ENCODE measurements around the gene LAD1.

DNA sequence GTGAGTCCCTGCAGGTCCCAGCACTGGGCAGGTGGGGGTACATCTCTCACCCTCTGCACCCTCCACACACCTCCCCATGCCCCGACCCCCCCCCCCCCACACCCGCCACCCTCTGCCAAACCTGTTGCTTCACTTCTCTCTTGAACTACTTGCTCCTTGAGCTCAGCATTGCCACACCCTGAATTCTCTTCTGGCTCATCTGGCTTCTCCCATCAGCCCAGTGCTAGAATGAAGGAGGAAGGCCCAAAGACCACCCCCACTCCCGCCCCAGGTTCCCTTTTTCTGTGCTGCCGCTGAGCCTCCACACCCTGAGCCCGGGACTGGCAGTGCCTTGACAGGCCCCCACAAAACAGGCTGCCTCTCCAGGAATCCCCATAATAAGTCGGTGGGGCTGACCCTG is 28.8 kb upstream of the LAD1 start:
- TF ChIP-seq, protein P1, sequence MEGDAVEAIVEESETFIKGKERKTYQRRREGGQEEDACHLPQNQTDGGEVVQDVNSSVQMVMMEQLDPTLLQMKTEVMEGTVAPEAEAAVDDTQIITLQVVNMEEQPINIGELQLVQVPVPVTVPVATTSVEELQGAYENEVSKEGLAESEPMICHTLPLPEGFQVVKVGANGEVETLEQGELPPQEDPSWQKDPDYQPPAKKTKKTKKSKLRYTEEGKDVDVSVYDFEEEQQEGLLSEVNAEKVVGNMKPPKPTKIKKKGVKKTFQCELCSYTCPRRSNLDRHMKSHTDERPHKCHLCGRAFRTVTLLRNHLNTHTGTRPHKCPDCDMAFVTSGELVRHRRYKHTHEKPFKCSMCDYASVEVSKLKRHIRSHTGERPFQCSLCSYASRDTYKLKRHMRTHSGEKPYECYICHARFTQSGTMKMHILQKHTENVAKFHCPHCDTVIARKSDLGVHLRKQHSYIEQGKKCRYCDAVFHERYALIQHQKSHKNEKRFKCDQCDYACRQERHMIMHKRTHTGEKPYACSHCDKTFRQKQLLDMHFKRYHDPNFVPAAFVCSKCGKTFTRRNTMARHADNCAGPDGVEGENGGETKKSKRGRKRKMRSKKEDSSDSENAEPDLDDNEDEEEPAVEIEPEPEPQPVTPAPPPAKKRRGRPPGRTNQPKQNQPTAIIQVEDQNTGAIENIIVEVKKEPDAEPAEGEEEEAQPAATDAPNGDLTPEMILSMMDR (IDR thresholded peaks at IDR 0.05), result no peak
- TF ChIP-seq POLR2AphosphoS5 (IDR thresholded peaks at IDR 0.05; ENCODE audit: low read depth, low read length), result no peak
- TF ChIP-seq, protein P2, sequence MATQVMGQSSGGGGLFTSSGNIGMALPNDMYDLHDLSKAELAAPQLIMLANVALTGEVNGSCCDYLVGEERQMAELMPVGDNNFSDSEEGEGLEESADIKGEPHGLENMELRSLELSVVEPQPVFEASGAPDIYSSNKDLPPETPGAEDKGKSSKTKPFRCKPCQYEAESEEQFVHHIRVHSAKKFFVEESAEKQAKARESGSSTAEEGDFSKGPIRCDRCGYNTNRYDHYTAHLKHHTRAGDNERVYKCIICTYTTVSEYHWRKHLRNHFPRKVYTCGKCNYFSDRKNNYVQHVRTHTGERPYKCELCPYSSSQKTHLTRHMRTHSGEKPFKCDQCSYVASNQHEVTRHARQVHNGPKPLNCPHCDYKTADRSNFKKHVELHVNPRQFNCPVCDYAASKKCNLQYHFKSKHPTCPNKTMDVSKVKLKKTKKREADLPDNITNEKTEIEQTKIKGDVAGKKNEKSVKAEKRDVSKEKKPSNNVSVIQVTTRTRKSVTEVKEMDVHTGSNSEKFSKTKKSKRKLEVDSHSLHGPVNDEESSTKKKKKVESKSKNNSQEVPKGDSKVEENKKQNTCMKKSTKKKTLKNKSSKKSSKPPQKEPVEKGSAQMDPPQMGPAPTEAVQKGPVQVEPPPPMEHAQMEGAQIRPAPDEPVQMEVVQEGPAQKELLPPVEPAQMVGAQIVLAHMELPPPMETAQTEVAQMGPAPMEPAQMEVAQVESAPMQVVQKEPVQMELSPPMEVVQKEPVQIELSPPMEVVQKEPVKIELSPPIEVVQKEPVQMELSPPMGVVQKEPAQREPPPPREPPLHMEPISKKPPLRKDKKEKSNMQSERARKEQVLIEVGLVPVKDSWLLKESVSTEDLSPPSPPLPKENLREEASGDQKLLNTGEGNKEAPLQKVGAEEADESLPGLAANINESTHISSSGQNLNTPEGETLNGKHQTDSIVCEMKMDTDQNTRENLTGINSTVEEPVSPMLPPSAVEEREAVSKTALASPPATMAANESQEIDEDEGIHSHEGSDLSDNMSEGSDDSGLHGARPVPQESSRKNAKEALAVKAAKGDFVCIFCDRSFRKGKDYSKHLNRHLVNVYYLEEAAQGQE (IDR thresholded peaks at IDR 0.05; ENCODE audit: insufficient read depth in 1 of 2, low read depth in 2 of 2, low read length in 1 of 2), result no peak
- TF ChIP-seq TCF7L2 (IDR thresholded peaks at IDR 0.05; ENCODE audit: low read depth, low read length), result no peak
